SK-N-SH (cell line): ENCODE results near the gene NAPB. TPM values are rescaled to one million over a fixed set of nuclear protein-coding genes. Genes with fewer than 3 reads are reported as not detected.

ENCODE experiments used
- CTCF ChIA-PET: fragments of 300-600, 350-600 bp; formaldehyde crosslinking; extraction: SDS; loops from one replicate; lab custom pipeline; 2021; lab: Yijun Ruan, JAX
- POLR2A ChIA-PET: fragments of 350-600 bp; sonication (Branson Sonifier 250); formaldehyde crosslinking; extraction: SDS; loops from one replicate; lab custom pipeline; 2020; ENCODE audit warnings: antibody characterized with exemption, inconsistent platforms; lab: Yijun Ruan, JAX
- DNase-seq: peaks from one replicate; pipeline ENCODE4 v3.0.0; 2012
- H2AFZ ChIP-seq: fragments of 200-600 bp; sonication (generic); 2 replicates; pipeline ENCODE4 v1.8.1; 2016; ENCODE audit warnings: antibody characterized with exemption, mild to moderate bottlenecking, low read depth
- H3F3A ChIP-seq: fragments of 200-600 bp; sonication (generic); replicated peaks from 2 replicates; pipeline ENCODE3; 2016; ENCODE audit warnings: antibody characterized with exemption, mild to moderate bottlenecking; ENCODE audit not compliant: insufficient read depth
- H3K27ac ChIP-seq, 2 experiments: fragments of 200-500 bp in 1 of 2; fragments of 200-600 bp in 1 of 2; sonication (Bioruptor generic) in 1 of 2; sonication (generic), shearing (Covaris generic) in 1 of 2; 2 replicates each; pipeline versions ENCODE4 v1.5.1 to v1.6.1; 2014 to 2016; ENCODE audit warnings: low read depth in 2 of 2, inconsistent platforms in 1 of 2, low read length in 1 of 2, mild to moderate bottlenecking in 1 of 2, mixed read lengths in 1 of 2
- H3K27me3 ChIP-seq: fragments of 200-600 bp; sonication (generic), shearing (Covaris generic); 2 replicates; pipeline ENCODE4 v1.6.1; 2016; ENCODE audit warnings: mixed run types; ENCODE audit not compliant: insufficient read depth
- H3K36me3 ChIP-seq, 2 experiments: fragments of 200-500 bp in 1 of 2; fragments of 200-600 bp in 1 of 2; sonication (Bioruptor generic) in 1 of 2; sonication (generic) in 1 of 2; replicated peaks in 1 of 2; 2 replicates each; pipeline versions ENCODE3 to v1.5.1; 2014 to 2016; ENCODE audit warnings: low read length in 1 of 2, mild to moderate bottlenecking in 1 of 2; ENCODE audit not compliant: insufficient read depth in 2 of 2, control insufficient read depth in 1 of 2
- H3K4me1 ChIP-seq, 2 experiments: fragments of 200-500 bp in 1 of 2; fragments of 200-600 bp in 1 of 2; sonication (Bioruptor generic) in 1 of 2; sonication (generic), shearing (Covaris generic) in 1 of 2; 2 replicates each; pipeline versions ENCODE4 v1.5.1 to v1.6.1; 2014 to 2016; ENCODE audit warnings: low read depth in 1 of 2, low read length in 1 of 2, mixed run types in 1 of 2; ENCODE audit not compliant: insufficient read depth in 2 of 2, control insufficient read depth in 1 of 2
- H3K4me2 ChIP-seq: fragments of 200-600 bp; sonication (generic), shearing (Covaris generic); 2 replicates; pipeline ENCODE4 v1.6.1; 2017; ENCODE audit warnings: mixed run types
- H3K4me3 ChIP-seq, 2 experiments: fragments of 200-500 bp in 1 of 2; fragments of 200-600 bp in 1 of 2; sonication (Bioruptor generic) in 1 of 2; sonication (generic), shearing (Covaris generic) in 1 of 2; 2 replicates each; pipeline versions ENCODE4 v1.5.1 to v1.8.1; 2014 to 2016; ENCODE audit warnings: low read depth in 2 of 2, inconsistent platforms in 1 of 2, low read length in 1 of 2, mild to moderate bottlenecking in 1 of 2, mixed read lengths in 1 of 2, moderate library complexity in 1 of 2
- H3K79me2 ChIP-seq: fragments of 200-600 bp; sonication (generic); 2 replicates; pipeline ENCODE4 v1.8.1; 2017; ENCODE audit warnings: mild to moderate bottlenecking; ENCODE audit not compliant: insufficient read depth
- H3K9ac ChIP-seq: fragments of 200-600 bp; sonication (generic); 2 replicates; pipeline ENCODE4 v1.6.1; 2017; ENCODE audit warnings: mixed run types
- H3K9me2 ChIP-seq: fragments of 200-600 bp; sonication (generic); 2 replicates; pipeline ENCODE4 v1.6.1; 2017; ENCODE audit warnings: mixed run types
- H3K9me3 ChIP-seq: fragments of 200-600 bp; sonication (generic); 2 replicates; pipeline ENCODE4 v1.6.1; 2017; ENCODE audit warnings: mixed run types, mild to moderate bottlenecking, moderate library complexity
- H4K20me1 ChIP-seq: fragments of 200-600 bp; sonication (generic); 2 replicates; pipeline ENCODE4 v1.6.1; 2017; ENCODE audit warnings: mild to moderate bottlenecking, mixed run types; ENCODE audit not compliant: insufficient read depth
- CTCF ChIP-seq: fragments of 200-600 bp; sonication (generic); IDR thresholded peaks from 2 replicates; pipeline ENCODE4 v1.6.1; 2017; ENCODE audit warnings: antibody characterized with exemption, mild to moderate bottlenecking, moderate library complexity
- ELF1 ChIP-seq: IDR thresholded peaks from 2 replicates; pipeline ENCODE4 v1.4.0; 2012
- EP300 ChIP-seq, 2 experiments: IDR thresholded peaks; 2 replicates each; pipeline versions ENCODE4 v1.4.0 to v1.6.1; 2012; ENCODE audit warnings: borderline replicate concordance in 1 of 2, low read depth in 1 of 2, low read length in 1 of 2
- FOSL2 ChIP-seq: IDR thresholded peaks from 2 replicates; pipeline ENCODE4 v1.4.0; 2012; ENCODE audit warnings: low read depth, mild to moderate bottlenecking, moderate library complexity, borderline replicate concordance
- FOXJ3 ChIP-seq: sonication (generic); formaldehyde crosslinking; IDR thresholded peaks from 2 replicates; pipeline ENCODE4 v1.5.1; 2020; ENCODE audit warnings: mild to moderate bottlenecking, missing genetic modification reagents
- FOXM1 ChIP-seq: IDR thresholded peaks from 2 replicates; pipeline ENCODE4 v1.4.0; 2012; ENCODE audit warnings: low read depth, mild to moderate bottlenecking
- GABPA ChIP-seq: IDR thresholded peaks from 2 replicates; pipeline ENCODE4 v1.4.0; 2012; ENCODE audit warnings: low read depth, mild to moderate bottlenecking
- GATA2 ChIP-seq: sonication (generic); formaldehyde crosslinking; IDR thresholded peaks from 2 replicates; pipeline ENCODE4 v1.5.0; 2020; ENCODE audit warnings: mild to moderate bottlenecking, missing genetic modification reagents
- MEF2A ChIP-seq: IDR thresholded peaks from 2 replicates; pipeline ENCODE4 v1.4.0; 2012; ENCODE audit warnings: low read depth, borderline replicate concordance
- NRF1 ChIP-seq: IDR thresholded peaks from 2 replicates; pipeline ENCODE4 v1.6.1; 2012; ENCODE audit warnings: low read depth, mild to moderate bottlenecking, low read length
- POLR2AphosphoS5 ChIP-seq: IDR thresholded peaks from 2 replicates; pipeline ENCODE4 v1.6.1; 2012; ENCODE audit warnings: low read depth, low read length
- RCOR1 ChIP-seq: fragments of 150-350 bp; IDR thresholded peaks from 2 replicates; pipeline ENCODE4 v1.6.1; 2017; ENCODE audit warnings: antibody characterized with exemption, low read length
- RFX5 ChIP-seq: IDR thresholded peaks from 2 replicates; pipeline ENCODE4 v1.6.1; 2012; ENCODE audit warnings: mild to moderate bottlenecking, improper control_type of control experiment, low read length
- RXRA ChIP-seq: IDR thresholded peaks from 2 replicates; pipeline ENCODE4 v1.4.0; 2012; ENCODE audit warnings: low read depth, mild to moderate bottlenecking, borderline replicate concordance
- SMC3 ChIP-seq: IDR thresholded peaks from 2 replicates; pipeline ENCODE4 v1.6.1; 2012; ENCODE audit warnings: low read depth, low read length, improper control_type of control experiment
- TAF1 ChIP-seq: IDR thresholded peaks from 2 replicates; pipeline ENCODE4 v1.6.1; 2012; ENCODE audit warnings: low read depth, mild to moderate bottlenecking, low read length, moderate library complexity, borderline replicate concordance
- USF2 ChIP-seq: fragments of 150-350 bp; IDR thresholded peaks from 2 replicates; pipeline ENCODE4 v1.6.1; 2017; ENCODE audit warnings: antibody characterized with exemption, low read length, low read depth, borderline replicate concordance
- YY1 ChIP-seq: IDR thresholded peaks from 2 replicates; pipeline ENCODE4 v1.4.0; 2012; ENCODE audit warnings: low read depth, mild to moderate bottlenecking
- WGBS: methylation state at CpG from one replicate; pipeline ENCODE4 v1.1.6; 2017; ENCODE audit warnings: low lambda C conversion rate; 5-methylcytosine and 5-hydroxymethylcytosine counted together
- polyA plus RNA-seq, 3 experiments: library from polyadenylated mRNA; depleted of rRNA; stranded (reverse); fragments of >200 nt; gene quantifications; 2 replicates each; pipeline ENCODE4 v1.2.3, GENCODE V29; 2012
- TF ChIP-seq, protein P1 (sequence below): IDR thresholded peaks from 2 replicates; pipeline ENCODE4 v1.4.0; 2012; ENCODE audit warnings: low read depth
- TF ChIP-seq, protein P2 (sequence below): IDR thresholded peaks from 2 replicates; pipeline ENCODE4; 2012
- TF ChIP-seq, protein P3 (sequence below): IDR thresholded peaks from 2 replicates; pipeline ENCODE4 v1.4.0; 2012; ENCODE audit warnings: low read depth, borderline replicate concordance

The NAPB gene
- polyA plus RNA-seq, 1 of the 3 experiments (the other 2 are of a cell fraction): 3.0 TPM

DNA sequence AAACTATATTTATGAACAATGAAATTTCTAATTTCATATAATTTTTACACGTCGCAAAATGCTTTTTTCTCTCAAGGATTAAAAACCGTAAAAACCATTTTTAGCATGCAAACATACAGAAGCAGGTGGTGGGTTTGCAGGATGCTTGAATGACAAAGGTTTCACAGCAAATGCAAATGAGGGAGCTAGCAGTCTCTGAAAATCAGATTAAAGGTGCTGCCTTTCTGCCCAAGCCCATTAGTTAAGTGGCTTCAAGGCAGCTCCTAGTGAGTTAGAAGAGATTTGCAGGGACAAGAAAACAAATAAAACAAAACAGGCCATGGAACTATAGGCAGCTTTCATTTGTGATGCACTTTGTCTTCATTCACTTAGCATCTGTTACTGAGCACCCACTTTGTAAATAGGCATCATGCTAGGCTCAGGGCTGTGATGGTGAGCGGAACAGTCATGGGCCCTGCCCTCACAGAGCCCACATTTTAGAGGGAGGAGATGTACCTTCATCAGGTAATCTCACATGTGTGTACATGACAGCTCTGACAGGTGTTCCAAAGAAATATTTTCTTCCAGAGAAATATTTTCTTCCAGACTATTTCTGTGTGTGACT, 29.5 kb downstream of the NAPB start:
- H3K4me2 ChIP-seq: no peak overlapping the region
- H2AFZ ChIP-seq: no peak overlapping the region
- no peaks in the 10 kb centered on the region for H3K9me3 ChIP-seq
- POLR2A ChIA-PET: no interaction called here
- H3K36me3 ChIP-seq: peaks cover 33 to 43% of the 10 kb centered on the region in 2 experiments
- TF ChIP-seq FOSL2 (no peak), TAF1 (no peak), SMC3 (no peak), GABPA (no peak), EP300 (IDR thresholded peaks at IDR 0.05; ENCODE audit: borderline replicate concordance in 1 of 2, low read depth in 1 of 2, low read length in 1 of 2) (no peak), ELF1 (no peak)
- TF ChIP-seq, protein P1, sequence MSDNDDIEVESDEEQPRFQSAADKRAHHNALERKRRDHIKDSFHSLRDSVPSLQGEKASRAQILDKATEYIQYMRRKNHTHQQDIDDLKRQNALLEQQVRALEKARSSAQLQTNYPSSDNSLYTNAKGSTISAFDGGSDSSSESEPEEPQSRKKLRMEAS: no peak
- peaks cover under 1% of the 10 kb centered on the region in 2 experiments; a peak in 1 of 4 replicates for H3K4me1 ChIP-seq
- no peaks in the 10 kb centered on the region for H3K9me2 ChIP-seq
- no peak overlapping the region for H3K9ac ChIP-seq
- H3K27ac ChIP-seq: no peak overlapping the region
- H3K79me2 ChIP-seq: peaks cover 5% of the 10 kb centered on the region; the same call in 1 of the 2 replicates
- H4K20me1 ChIP-seq: no peaks in the 10 kb centered on the region
- no peaks in the 10 kb centered on the region for H3K27me3 ChIP-seq
- no peak overlapping the region for H3K4me3 ChIP-seq
- CTCF ChIA-PET: interaction anchor here (0.9 to 1.5 kb wide), 2 partner anchors 9 to 18 kb away, joined by 3 read pairs; no protein-coding TSS in a partner anchor
- DNase-seq: no peak
- no peaks in the 10 kb centered on the region for H3F3A ChIP-seq
- 94% methylated on average over 4 of the region's 4 CpGs for WGBS

- Histone ChIP-seq H3K9me2 (no peaks in the 10 kb centered on the region), H3K4me3 (no peak overlapping the region), H3K27ac (no peak overlapping the region), H3K9me3 (no peaks in the 10 kb centered on the region), H3F3A (no peaks in the 10 kb centered on the region), H3K27me3 (no peaks in the 10 kb centered on the region), H3K36me3 (peaks cover 37 to 41% of the 10 kb centered on the region in 2 experiments), H3K9ac (no peak overlapping the region), H3K79me2 (no peaks in the 10 kb centered on the region), H4K20me1 (no peaks in the 10 kb centered on the region), H3K4me2 (no peak overlapping the region), H2AFZ (no peak overlapping the region), H3K4me1 (no peaks in the 10 kb centered on the region)
- no peak for DNase-seq
- ChIA-PET POLR2A (no interaction called here), CTCF (no interaction called here)
- WGBS: 88% methylated on average over 1 of the region's 1 CpG
- TF ChIP-seq USF2 (no peak), GATA2 (no peak), RCOR1 (no peak), FOXM1 (no peak), RFX5 (no peak), SMC3 (no peak), POLR2AphosphoS5 (no peak), YY1 (no peak), RXRA (no peak), TAF1 (no peak), CTCF (no peak), MEF2A (no peak), NRF1 (no peak), FOXJ3 (CRISPR knock-in tag) (no peak)
- TF ChIP-seq, protein P2, sequence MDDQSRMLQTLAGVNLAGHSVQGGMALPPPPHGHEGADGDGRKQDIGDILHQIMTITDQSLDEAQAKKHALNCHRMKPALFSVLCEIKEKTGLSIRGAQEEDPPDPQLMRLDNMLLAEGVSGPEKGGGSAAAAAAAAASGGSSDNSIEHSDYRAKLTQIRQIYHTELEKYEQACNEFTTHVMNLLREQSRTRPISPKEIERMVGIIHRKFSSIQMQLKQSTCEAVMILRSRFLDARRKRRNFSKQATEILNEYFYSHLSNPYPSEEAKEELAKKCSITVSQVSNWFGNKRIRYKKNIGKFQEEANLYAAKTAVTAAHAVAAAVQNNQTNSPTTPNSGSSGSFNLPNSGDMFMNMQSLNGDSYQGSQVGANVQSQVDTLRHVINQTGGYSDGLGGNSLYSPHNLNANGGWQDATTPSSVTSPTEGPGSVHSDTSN: no peak
- TF ChIP-seq, protein P3, sequence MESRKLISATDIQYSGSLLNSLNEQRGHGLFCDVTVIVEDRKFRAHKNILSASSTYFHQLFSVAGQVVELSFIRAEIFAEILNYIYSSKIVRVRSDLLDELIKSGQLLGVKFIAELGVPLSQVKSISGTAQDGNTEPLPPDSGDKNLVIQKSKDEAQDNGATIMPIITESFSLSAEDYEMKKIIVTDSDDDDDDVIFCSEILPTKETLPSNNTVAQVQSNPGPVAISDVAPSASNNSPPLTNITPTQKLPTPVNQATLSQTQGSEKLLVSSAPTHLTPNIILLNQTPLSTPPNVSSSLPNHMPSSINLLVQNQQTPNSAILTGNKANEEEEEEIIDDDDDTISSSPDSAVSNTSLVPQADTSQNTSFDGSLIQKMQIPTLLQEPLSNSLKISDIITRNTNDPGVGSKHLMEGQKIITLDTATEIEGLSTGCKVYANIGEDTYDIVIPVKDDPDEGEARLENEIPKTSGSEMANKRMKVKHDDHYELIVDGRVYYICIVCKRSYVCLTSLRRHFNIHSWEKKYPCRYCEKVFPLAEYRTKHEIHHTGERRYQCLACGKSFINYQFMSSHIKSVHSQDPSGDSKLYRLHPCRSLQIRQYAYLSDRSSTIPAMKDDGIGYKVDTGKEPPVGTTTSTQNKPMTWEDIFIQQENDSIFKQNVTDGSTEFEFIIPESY: no peak
- TF ChIP-seq, protein P1: no peak
These were observed 31.1 kb downstream of the NAPB start for GRCh38 chr20:23390091-23390774.
